K562 (cell line): ENCODE results near the gene MIX23.

Source experiments
- CEBPZ ChIP-seq: fragments of 150-350 bp; IDR thresholded peaks from 2 replicates; pipeline ENCODE4 v1.6.1; 2014; ENCODE audit warnings: low read depth, mild to moderate bottlenecking, low read length, borderline replicate concordance
- MAFK ChIP-seq: IDR thresholded peaks from 2 replicates; pipeline ENCODE4 v1.6.1; 2011; ENCODE audit warnings: low read length, improper control_type of control experiment
- SIN3A ChIP-seq, 2 experiments: fragments of 150-350 bp in 1 of 2; IDR thresholded peaks; 2 replicates each; pipeline ENCODE4 v1.6.1; 2011 to 2016; ENCODE audit warnings: borderline replicate concordance in 2 of 2, low read depth in 2 of 2, low read length in 2 of 2, mild to moderate bottlenecking in 2 of 2, moderate library complexity in 2 of 2; ENCODE audit not compliant: control insufficient read depth in 1 of 2
- TCF7L2 ChIP-seq: fragments of 150-350 bp; IDR thresholded peaks from 2 replicates; pipeline ENCODE4 v1.6.1; 2016; ENCODE audit warnings: low read depth, mild to moderate bottlenecking, low read length, moderate library complexity
- TF ChIP-seq, protein P1 (sequence below), 2 experiments: fragments of 450-650 bp in 1 of 2; sonication (generic) in 1 of 2; formaldehyde crosslinking in 1 of 2; IDR thresholded peaks in 1 of 2; conservative IDR thresholded peaks in 1 of 2; 2 replicates each; pipeline versions ENCODE4 v1.6.1 to v1.8.1; 2016 to 2023; ENCODE audit warnings: mild to moderate bottlenecking in 2 of 2, moderate library complexity in 2 of 2, inconsistent platforms in 1 of 2, missing genetic modification reagents in 1 of 2

GRCh38 chr3:122362026-122362425 lies 21.0 kb downstream of the MIX23 start:
- TF ChIP-seq MAFK (no peak), SIN3A (IDR thresholded peaks at IDR 0.05; ENCODE audit: borderline replicate concordance in 2 of 2, control insufficient read depth in 1 of 2, low read depth in 2 of 2, low read length in 2 of 2) (no peak), CEBPZ (no peak), TCF7L2 (no peak)
- TF ChIP-seq, protein P1, sequence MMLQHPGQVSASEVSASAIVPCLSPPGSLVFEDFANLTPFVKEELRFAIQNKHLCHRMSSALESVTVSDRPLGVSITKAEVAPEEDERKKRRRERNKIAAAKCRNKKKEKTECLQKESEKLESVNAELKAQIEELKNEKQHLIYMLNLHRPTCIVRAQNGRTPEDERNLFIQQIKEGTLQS (IDR thresholded peaks at IDR 0.05) = no peak
- TF ChIP-seq, protein P1 (CRISPR knock-in tag; conservative IDR thresholded peaks at IDR 0.05) = no peak
